KMS-11 (cell line): ENCODE measurements around the gene KRTAP2-1.
"Not testable (repeated sequence)": the region's sequence is repeated elsewhere in the genome, so short reads cannot be mapped to it uniquely, and the experiment has no call there.

Experiments used
- H2AFZ ChIP-seq: fragments of 200-600 bp; sonication (generic); 2 replicates; pipeline ENCODE4 v1.6.1; 2016; ENCODE audit warnings: antibody characterized with exemption, mixed run types, low read depth
- H3K27ac ChIP-seq: fragments of 200-600 bp; sonication (generic); 2 replicates; pipeline ENCODE4 v1.6.1; 2016; ENCODE audit warnings: mild to moderate bottlenecking, mixed run types
- H3K27me3 ChIP-seq: fragments of 200-600 bp; sonication (generic); 2 replicates; pipeline ENCODE4 v1.6.1; 2017; ENCODE audit warnings: mild to moderate bottlenecking, low read depth, mixed run types, moderate library complexity; ENCODE audit not compliant: insufficient read depth
- H3K36me3 ChIP-seq: fragments of 200-600 bp; sonication (generic); 2 replicates; pipeline ENCODE4 v1.6.1; 2017; ENCODE audit warnings: mild to moderate bottlenecking, mixed run types; ENCODE audit not compliant: insufficient read depth
- H3K4me1 ChIP-seq: fragments of 200-600 bp; sonication (generic); 2 replicates; pipeline ENCODE4 v1.6.1; 2016; ENCODE audit warnings: mild to moderate bottlenecking, low read depth, mixed run types; ENCODE audit not compliant: poor library complexity, severe bottlenecking
- H3K4me2 ChIP-seq: fragments of 200-600 bp; sonication (generic); 2 replicates; pipeline ENCODE4 v1.7.0; 2016; ENCODE audit warnings: mild to moderate bottlenecking, mixed run types
- H3K4me3 ChIP-seq: fragments of 200-600 bp; sonication (generic); IDR thresholded peaks from 2 replicates; pipeline ENCODE4 v1.6.1; 2017; ENCODE audit warnings: low read depth, low read length, mixed read lengths; ENCODE audit not compliant: insufficient read depth
- H3K79me2 ChIP-seq: fragments of 200-600 bp; sonication (generic); 2 replicates; pipeline ENCODE4 v1.6.1; 2016; ENCODE audit warnings: low read depth, mixed run types; ENCODE audit not compliant: insufficient read depth
- H3K9ac ChIP-seq: fragments of 200-600 bp; sonication (generic); 2 replicates; pipeline ENCODE4 v1.6.1; 2016; ENCODE audit warnings: mild to moderate bottlenecking, mixed run types
- H4K20me1 ChIP-seq: fragments of 200-600 bp; sonication (generic); 2 replicates; pipeline ENCODE4 v1.6.1; 2016; ENCODE audit warnings: mild to moderate bottlenecking, mixed run types; ENCODE audit not compliant: insufficient read depth
- CTCF ChIP-seq: fragments of 200-600 bp; sonication (generic); conservative IDR thresholded peaks from 2 replicates; pipeline ENCODE4 v1.6.1; 2017; ENCODE audit warnings: low read depth, mild to moderate bottlenecking, antibody characterized with exemption, low read length, moderate library complexity, mixed read lengths

The KRTAP2-1 gene

GRCh38 chr17:41061964-41062363, 14.8 kb upstream of the KRTAP2-1 start:
- Histone ChIP-seq H4K20me1 (no peaks in the 10 kb centered on the region), H3K27ac (no peak overlapping the region), H3K36me3 (no peaks in the 10 kb centered on the region), H3K4me1 (no peaks in the 10 kb centered on the region), H3K9ac (no peak overlapping the region), H2AFZ (no peak overlapping the region), H3K4me2 (no peak overlapping the region), H3K27me3 (no peaks in the 10 kb centered on the region), H3K4me3 (no peak overlapping the region), H3K79me2 (no peaks in the 10 kb centered on the region)
- TF ChIP-seq CTCF, result no peak

DNA sequence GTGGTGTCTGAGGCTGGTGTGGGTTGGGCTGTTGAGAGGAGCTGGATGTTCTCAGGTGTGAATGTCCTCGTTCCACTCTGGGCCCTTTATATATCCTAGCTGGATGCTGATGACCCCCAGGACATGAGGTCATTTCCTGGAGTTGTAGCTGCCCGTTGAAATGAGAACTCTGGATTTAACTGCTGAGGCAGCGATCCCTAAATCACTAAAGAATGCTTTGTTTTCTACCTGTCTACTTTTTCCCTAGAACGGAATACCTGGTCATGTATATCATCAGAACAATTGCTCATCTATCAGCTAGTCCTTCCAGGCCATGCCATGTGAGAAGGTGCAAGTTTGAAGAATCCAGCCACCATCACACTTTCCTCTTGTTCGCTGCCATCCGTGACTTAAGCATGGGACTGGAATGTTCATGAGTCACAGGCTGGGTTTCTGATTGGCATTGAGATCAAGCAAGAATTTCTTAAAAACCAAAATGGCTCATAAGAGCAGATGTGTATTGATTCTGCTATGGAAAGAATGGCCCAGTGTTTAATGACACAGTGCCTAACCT, 13.0 kb upstream of the KRTAP2-1 start, which contains the start of gene KRTAP2-3:
Gene KRTAP2-3, minus strand, starts transcription at position 63 of the 553 bp plus-strand sequence. CDS start 64 bp downstream, outside the sequence.
- H3K9ac ChIP-seq, result no peak within 1 kb of the TSS
- H3K36me3 ChIP-seq, result no peaks in the 10 kb centered on the region
- H3K27me3 ChIP-seq, result no peaks in the 10 kb centered on the region
- H3K4me2 ChIP-seq, result no peak within 1 kb of the TSS
- H3K27ac ChIP-seq, result no peak within 1 kb of the TSS
- no peaks in the 10 kb centered on the region for H4K20me1 ChIP-seq
- no peaks in the 10 kb centered on the region for H3K79me2 ChIP-seq
- no peak within 1 kb of the TSS for H2AFZ ChIP-seq
- no peak for TF ChIP-seq CTCF
- no peak within 1 kb of the TSS for H3K4me3 ChIP-seq
- H3K4me1 ChIP-seq, result no peaks in the 10 kb centered on the region

DNA sequence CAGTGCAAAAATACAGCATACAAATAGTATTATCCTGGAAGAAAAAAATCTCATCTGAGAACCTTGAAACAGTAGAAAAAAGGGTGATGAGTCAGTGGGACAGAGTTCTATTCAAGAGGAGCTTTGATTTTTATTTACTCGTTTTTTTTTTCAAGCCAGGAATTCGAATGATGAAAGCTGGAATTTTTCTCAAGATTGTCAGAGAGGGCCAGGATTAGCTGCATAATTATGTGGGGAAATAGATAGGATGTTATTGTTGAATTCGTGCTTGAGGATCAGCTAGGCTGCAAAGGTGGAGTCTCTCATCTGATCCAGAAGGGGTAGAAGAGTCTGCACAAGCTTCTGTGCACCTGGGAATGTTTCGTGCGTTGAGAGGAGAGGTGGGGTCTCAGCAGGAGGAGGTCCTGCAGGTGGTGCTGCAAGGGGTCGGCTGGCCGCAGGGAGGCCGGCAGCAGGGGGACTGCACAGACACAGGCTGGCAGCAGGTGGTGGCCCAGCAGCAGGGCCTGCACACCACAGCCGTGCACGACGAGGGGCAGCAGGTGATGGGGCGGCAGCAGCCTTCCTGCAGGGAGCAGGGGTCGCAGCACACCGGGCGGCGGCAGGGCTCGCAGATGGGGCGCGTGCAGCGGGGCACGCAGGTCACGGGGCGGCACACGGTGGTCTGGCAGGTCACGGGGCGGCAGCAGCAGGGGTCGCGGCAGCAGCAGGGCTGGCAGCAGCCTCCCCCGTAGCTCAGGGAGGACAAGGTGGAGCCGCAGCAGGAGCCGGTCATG, 12.3 kb upstream of the KRTAP2-1 start:
- not testable (repeated sequence) for H3K79me2 ChIP-seq, H3K4me1 ChIP-seq, H3K27ac ChIP-seq, H3K4me2 ChIP-seq, H3K9ac ChIP-seq, H3K36me3 ChIP-seq, H3K27me3 ChIP-seq, H2AFZ ChIP-seq, H4K20me1 ChIP-seq, H3K4me3 ChIP-seq

DNA sequence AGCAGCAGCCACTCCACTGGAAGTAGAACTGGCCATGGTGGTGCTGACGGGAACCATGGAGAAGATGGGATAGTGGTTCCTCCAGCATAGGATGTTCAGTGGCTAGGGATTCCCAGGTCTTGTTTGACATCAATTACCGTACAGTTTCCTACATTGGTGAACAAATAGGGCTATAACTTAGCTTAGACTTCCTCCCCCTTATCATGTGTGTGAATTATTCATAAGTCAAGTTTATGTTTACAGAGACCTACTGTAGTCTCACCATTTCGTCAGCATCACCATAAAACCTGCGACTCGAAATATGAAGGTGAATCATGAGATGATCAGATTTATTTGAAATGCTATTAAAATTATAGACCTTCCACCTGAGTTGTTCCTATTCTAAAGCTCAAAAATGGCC, 11.6 kb upstream of the KRTAP2-1 start:
- no peak for TF ChIP-seq CTCF
- Histone ChIP-seq H3K27me3 (no peaks in the 10 kb centered on the region), H4K20me1 (no peaks in the 10 kb centered on the region), H3K4me2 (no peak overlapping the region), H3K79me2 (no peaks in the 10 kb centered on the region), H3K9ac (no peak overlapping the region), H3K27ac (no peak overlapping the region), H2AFZ (no peak overlapping the region), H3K4me3 (no peak overlapping the region), H3K4me1 (no peaks in the 10 kb centered on the region), H3K36me3 (no peaks in the 10 kb centered on the region)

DNA sequence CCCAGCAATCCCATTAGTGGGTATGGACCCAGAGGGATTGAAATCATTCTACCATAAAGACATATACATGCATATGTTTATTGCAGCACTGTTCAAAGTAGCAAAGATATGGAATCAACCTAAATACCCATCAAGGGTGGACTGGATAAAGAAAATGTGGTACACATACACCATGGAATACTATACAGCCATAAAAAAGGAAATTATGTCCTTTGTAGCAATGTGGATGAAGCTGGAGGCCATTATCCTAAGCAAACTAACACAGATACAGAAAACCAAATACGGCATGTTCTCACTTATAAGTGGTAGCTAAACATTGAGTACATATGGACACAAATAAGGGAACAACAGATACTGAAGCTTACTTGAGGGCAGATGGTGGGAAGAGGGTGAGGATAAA, 10.4 kb upstream of the KRTAP2-1 start:
- no peaks in the 10 kb centered on the region for H3K79me2 ChIP-seq
- H3K4me3 ChIP-seq, result no peak overlapping the region
- no peaks in the 10 kb centered on the region for H4K20me1 ChIP-seq
- H2AFZ ChIP-seq, result no peak overlapping the region
- H3K36me3 ChIP-seq, result no peaks in the 10 kb centered on the region
- no peak overlapping the region for H3K4me2 ChIP-seq
- TF ChIP-seq CTCF, result no peak
- no peak overlapping the region for H3K27ac ChIP-seq
- H3K9ac ChIP-seq, result no peak overlapping the region
- H3K27me3 ChIP-seq, result no peaks in the 10 kb centered on the region
- no peaks in the 10 kb centered on the region for H3K4me1 ChIP-seq

GRCh38 chr17:41055130-41055529, 8.0 kb upstream of the KRTAP2-1 start, which contains the start of gene KRTAP2-2:
Gene KRTAP2-2 (minus strand): TSS chr17:41055230. CDS start chr17:41055211, 19 bp downstream.
- not testable (repeated sequence) for H2AFZ ChIP-seq, H3K9ac ChIP-seq, H3K27ac ChIP-seq, H3K4me1 ChIP-seq, H3K4me2 ChIP-seq, H3K27me3 ChIP-seq, H3K79me2 ChIP-seq, H4K20me1 ChIP-seq, H3K36me3 ChIP-seq, H3K4me3 ChIP-seq

DNA sequence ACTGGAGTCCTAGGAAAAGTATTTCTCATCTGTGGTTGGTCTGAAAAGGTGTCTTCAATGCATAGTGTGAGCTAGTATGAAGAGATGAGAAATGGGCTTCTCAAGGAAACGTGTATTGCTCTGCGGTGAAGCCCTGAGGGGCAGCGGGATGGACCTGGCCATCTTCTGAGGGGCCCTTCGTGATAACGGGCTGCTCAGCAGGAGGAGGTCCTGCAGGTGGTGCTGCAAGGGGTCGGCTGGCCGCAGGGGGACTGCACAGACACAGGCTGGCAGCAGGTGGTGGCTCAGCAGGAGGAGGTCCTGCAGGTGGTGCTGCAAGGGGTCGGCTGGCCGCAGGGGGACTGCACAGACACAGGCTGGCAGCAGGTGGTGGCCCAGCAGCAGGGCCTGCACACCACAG, 7.4 kb upstream of the KRTAP2-1 start:
- H3K36me3 ChIP-seq, H3K79me2 ChIP-seq, H3K27me3 ChIP-seq, H2AFZ ChIP-seq, H4K20me1 ChIP-seq, H3K27ac ChIP-seq, H3K4me2 ChIP-seq, H3K9ac ChIP-seq, H3K4me1 ChIP-seq, H3K4me3 ChIP-seq: not testable (repeated sequence)
